Fibroblast of lung (primary cell): Measurements from ENCODE around the gene VANGL1. TPM values are rescaled to one million over a fixed set of nuclear protein-coding genes. Genes with fewer than 3 reads are reported as not detected.

Source experiments
- DNase-seq, 2 donors: peaks; one replicate each; pipeline versions ENCODE4 v3.0.0 to v3.0.0-alpha.2; 2010; ENCODE audit warnings: low read depth in 2 of 2
- H2AFZ ChIP-seq: 2 replicates; pipeline ENCODE4 v1.5.1; 2012; ENCODE audit warnings: low read length, control low read depth, inconsistent platforms
- H3K27ac ChIP-seq: 2 replicates; pipeline ENCODE4 v1.5.1; 2011; ENCODE audit warnings: low read length, control low read depth; ENCODE audit not compliant: insufficient read depth
- H3K27me3 ChIP-seq: 2 replicates; pipeline ENCODE4 v1.5.1; 2011; ENCODE audit warnings: mild to moderate bottlenecking, low read length; ENCODE audit not compliant: control insufficient read depth, insufficient read depth
- H3K36me3 ChIP-seq: 2 replicates; pipeline ENCODE4 v1.5.1; 2011; ENCODE audit warnings: low read length; ENCODE audit not compliant: control insufficient read depth, insufficient read depth
- H3K4me1 ChIP-seq: 2 replicates; pipeline ENCODE4 v1.5.1; 2011; ENCODE audit warnings: low read length; ENCODE audit not compliant: control insufficient read depth, insufficient read depth; ENCODE audit errors: extremely low read depth
- H3K4me2 ChIP-seq: 2 replicates; pipeline ENCODE4 v1.5.1; 2011; ENCODE audit warnings: low read length, control low read depth; ENCODE audit not compliant: insufficient read depth; ENCODE audit errors: extremely low read depth
- H3K4me3 ChIP-seq, 4 experiments: fragments of 200-600 bp in 1 of 4; sonication (generic) in 1 of 4; replicated peaks in 1 of 4; 2 replicates each; pipeline ENCODE4 v1.5.1; 2011 to 2016; ENCODE audit warnings: low read length in 4 of 4, low read depth in 3 of 4, mild to moderate bottlenecking in 3 of 4, control low read depth in 2 of 4, inconsistent platforms in 1 of 4, mixed read lengths in 1 of 4; ENCODE audit not compliant: insufficient read depth in 1 of 4; ENCODE audit errors: control extremely low read depth in 1 of 4
- H3K79me2 ChIP-seq: 2 replicates; pipeline ENCODE4 v1.5.1; 2012; ENCODE audit warnings: mild to moderate bottlenecking, low read length, inconsistent platforms; ENCODE audit not compliant: control insufficient read depth, insufficient read depth
- H3K9ac ChIP-seq: 2 replicates; pipeline ENCODE4 v1.5.1; 2011; ENCODE audit warnings: mild to moderate bottlenecking, low read length, control low read depth; ENCODE audit not compliant: insufficient read depth
- H3K9me3 ChIP-seq: 2 replicates; pipeline ENCODE4 v1.5.1; 2012; ENCODE audit warnings: low read depth, low read length; ENCODE audit not compliant: control insufficient read depth, insufficient read depth
- H4K20me1 ChIP-seq: 2 replicates; pipeline ENCODE4 v1.5.1; 2011; ENCODE audit warnings: low read length; ENCODE audit not compliant: control insufficient read depth, insufficient read depth; ENCODE audit errors: extremely low read depth
- EZH2 ChIP-seq: IDR thresholded peaks from 2 replicates; pipeline ENCODE4 v1.5.1; 2012; ENCODE audit warnings: low read length, control low read depth, mild to moderate bottlenecking; ENCODE audit errors: missing control alignments
- polyA plus RNA-seq, 2 donors: library from polyadenylated mRNA; depleted of rRNA in 1 of 2; stranded (reverse) in 1 of 2; unstranded in 1 of 2; fragments of >200 nt; gene quantifications; 2 replicates each; pipeline ENCODE4 v1.2.1, GENCODE V29; 2011 to 2012; ENCODE audit warnings: missing spikeins in 1 of 2
- total RNA-seq: library from RNA; depleted of rRNA; stranded (reverse); fragments of >200 nt; gene quantifications from 2 replicates; pipeline ENCODE4 v1.2.1, GENCODE V29; 2014
- TF ChIP-seq, protein P1 (sequence below), 2 donors: IDR thresholded peaks in 1 of 2; conservative IDR thresholded peaks in 1 of 2; 1 replicate in 1 of 2; 2 replicates in 1 of 2; pipeline ENCODE4 v1.5.1; 2011 to 2012; ENCODE audit warnings: low read length in 2 of 2, control low read depth in 1 of 2, inconsistent platforms in 1 of 2, low read depth in 1 of 2, mild to moderate bottlenecking in 1 of 2

VANGL1 gene
- total and polyA plus RNA-seq, 2 donors (not counting 1 experiment from before 2014, with no cell fraction given) = 8.1 to 10.7 TPM

DNA sequence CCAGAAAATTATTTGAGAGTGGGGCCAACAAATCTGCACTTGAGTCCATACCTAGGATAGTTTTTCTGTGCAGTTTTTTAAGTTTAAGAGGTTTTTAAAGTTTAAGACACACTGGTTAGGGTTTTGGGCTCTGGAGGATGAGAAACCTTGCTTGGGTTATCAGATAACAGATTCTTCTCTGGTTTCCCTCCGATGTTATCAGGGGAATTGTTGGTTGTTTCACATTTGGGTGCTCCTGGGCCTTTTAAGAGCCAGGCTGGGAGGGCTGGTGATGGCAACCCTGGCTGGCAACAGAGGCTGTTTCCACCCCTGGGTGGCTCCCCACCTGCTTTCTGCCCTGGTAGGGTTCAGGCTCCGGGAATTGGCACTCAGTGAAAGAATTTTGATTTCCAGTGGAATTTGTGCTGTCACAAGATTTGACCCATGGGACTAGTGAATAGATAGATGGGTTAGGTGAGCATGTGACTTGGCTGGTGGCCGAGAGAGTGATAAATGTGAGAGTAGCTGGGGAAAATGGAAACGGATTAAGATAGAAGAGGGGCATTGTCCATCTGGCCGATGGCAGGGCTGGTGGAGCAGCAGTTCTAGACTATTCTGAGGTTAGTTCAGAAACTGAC is 14.8 kb downstream of the VANGL1 start:
- Histone ChIP-seq H3K4me2 (no peak overlapping the region), H3K9ac (no peak overlapping the region), H3K4me3 (no peak overlapping the region), H3K79me2 (no peaks in the 10 kb centered on the region), H3K36me3 (peaks cover 6% of the 10 kb centered on the region), H3K9me3 (no peaks in the 10 kb centered on the region), H3K27me3 (no peaks in the 10 kb centered on the region), H3K4me1 (peaks cover 6% of the 10 kb centered on the region), H2AFZ (no peak overlapping the region), H4K20me1 (no peaks in the 10 kb centered on the region), H3K27ac (no peak overlapping the region)
- TF ChIP-seq, protein P1, sequence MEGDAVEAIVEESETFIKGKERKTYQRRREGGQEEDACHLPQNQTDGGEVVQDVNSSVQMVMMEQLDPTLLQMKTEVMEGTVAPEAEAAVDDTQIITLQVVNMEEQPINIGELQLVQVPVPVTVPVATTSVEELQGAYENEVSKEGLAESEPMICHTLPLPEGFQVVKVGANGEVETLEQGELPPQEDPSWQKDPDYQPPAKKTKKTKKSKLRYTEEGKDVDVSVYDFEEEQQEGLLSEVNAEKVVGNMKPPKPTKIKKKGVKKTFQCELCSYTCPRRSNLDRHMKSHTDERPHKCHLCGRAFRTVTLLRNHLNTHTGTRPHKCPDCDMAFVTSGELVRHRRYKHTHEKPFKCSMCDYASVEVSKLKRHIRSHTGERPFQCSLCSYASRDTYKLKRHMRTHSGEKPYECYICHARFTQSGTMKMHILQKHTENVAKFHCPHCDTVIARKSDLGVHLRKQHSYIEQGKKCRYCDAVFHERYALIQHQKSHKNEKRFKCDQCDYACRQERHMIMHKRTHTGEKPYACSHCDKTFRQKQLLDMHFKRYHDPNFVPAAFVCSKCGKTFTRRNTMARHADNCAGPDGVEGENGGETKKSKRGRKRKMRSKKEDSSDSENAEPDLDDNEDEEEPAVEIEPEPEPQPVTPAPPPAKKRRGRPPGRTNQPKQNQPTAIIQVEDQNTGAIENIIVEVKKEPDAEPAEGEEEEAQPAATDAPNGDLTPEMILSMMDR (conservative IDR thresholded peaks at IDR 0.05 in 1 of 2, IDR thresholded peaks at IDR 0.05 in 1 of 2; ENCODE audit: low read depth in 1 of 2, low read length in 2 of 2) = no peak
- TF ChIP-seq EZH2 = no peak
- no peak for DNase-seq

DNA sequence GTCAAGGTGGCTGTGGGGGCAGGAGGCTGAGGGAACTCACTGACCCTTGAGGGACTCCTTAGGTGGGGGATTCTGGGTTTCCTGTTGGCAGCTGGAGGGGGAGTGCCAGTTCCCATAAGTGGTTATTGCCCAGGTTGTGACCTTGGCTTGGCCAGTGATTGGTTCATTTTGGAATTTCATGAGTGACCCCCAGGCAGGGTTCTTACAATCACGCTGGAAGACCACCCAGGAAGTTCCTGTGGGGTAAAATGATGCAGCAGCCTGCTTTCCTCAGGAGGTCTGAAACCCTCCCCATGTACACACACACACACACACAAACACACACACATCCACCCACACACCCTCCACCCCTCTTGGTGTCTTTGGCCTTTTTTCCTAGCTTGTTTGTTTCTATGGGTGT is 16.9 kb downstream of the VANGL1 start:
- no peaks in the 10 kb centered on the region for H4K20me1 ChIP-seq
- no peak overlapping the region for H3K4me2 ChIP-seq
- no peak for TF ChIP-seq EZH2
- TF ChIP-seq, protein P1 (conservative IDR thresholded peaks at IDR 0.05 in 1 of 2, IDR thresholded peaks at IDR 0.05 in 1 of 2; ENCODE audit: low read depth in 1 of 2, low read length in 2 of 2) = no peak
- DNase-seq = no peak
- peaks cover 6% of the 10 kb centered on the region for H3K4me1 ChIP-seq
- no peaks in the 10 kb centered on the region for H3K27me3 ChIP-seq
- H3K27ac ChIP-seq = no peak overlapping the region
- no peak overlapping the region for H3K4me3 ChIP-seq
- no peak overlapping the region for H2AFZ ChIP-seq
- peaks cover 6% of the 10 kb centered on the region for H3K36me3 ChIP-seq
- H3K9me3 ChIP-seq = no peaks in the 10 kb centered on the region
- no peaks in the 10 kb centered on the region for H3K79me2 ChIP-seq
- H3K9ac ChIP-seq = no peak overlapping the region

DNA sequence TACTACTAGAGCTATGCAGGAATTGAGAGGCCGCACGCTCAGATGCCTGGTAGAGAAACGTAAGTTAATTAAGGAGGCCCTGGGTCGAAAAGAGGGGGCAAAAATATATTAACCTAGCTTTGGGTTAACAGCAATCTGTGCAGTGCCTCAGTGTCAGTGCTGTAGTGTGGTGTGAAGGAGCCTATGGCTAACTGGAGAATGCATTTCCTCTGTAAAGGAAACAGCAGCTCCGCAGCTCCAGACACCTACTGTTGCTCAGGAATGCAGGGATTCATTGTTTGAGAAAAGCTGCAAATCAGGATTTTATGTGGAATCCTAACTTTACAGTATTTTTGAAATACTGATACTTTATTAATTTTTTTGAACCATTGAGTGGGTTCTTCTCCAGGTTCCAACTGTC is 18.4 kb downstream of the VANGL1 start:
- H3K4me2 ChIP-seq = no peak overlapping the region
- no peaks in the 10 kb centered on the region for H4K20me1 ChIP-seq
- H3K27ac ChIP-seq = no peak overlapping the region
- no peaks in the 10 kb centered on the region for H3K9me3 ChIP-seq
- H2AFZ ChIP-seq = no peak overlapping the region
- H3K9ac ChIP-seq = no peak overlapping the region
- H3K79me2 ChIP-seq = no peaks in the 10 kb centered on the region
- H3K36me3 ChIP-seq = peaks cover 11% of the 10 kb centered on the region
- H3K4me1 ChIP-seq = no peaks in the 10 kb centered on the region
- no peaks in the 10 kb centered on the region for H3K27me3 ChIP-seq
- no peak for DNase-seq
- H3K4me3 ChIP-seq = no peak overlapping the region
- TF ChIP-seq, protein P1 (conservative IDR thresholded peaks at IDR 0.05 in 1 of 2, IDR thresholded peaks at IDR 0.05 in 1 of 2; ENCODE audit: low read depth in 1 of 2, low read length in 2 of 2) = no peak
- no peak for TF ChIP-seq EZH2
